GM12878 (cell line): Measurements from ENCODE around the gene PDCD6IP. TPM values are rescaled to one million over a fixed set of nuclear protein-coding genes. Genes with fewer than 3 reads are reported as not detected.
"Not testable (repeated sequence)": the region's sequence is repeated elsewhere in the genome, so short reads cannot be mapped to it uniquely, and the experiment has no call there.

Source experiments
- ATAC-seq: fragments of 200-7000 bp; cut with Tn5 transposase; 3 replicates; pipeline ENCODE4 v1.9.1; 2020; ENCODE audit warnings: mild to moderate bottlenecking, moderate library complexity
- BruUV-seq: library from RNA; stranded (reverse); fragments of 400-500 nt; replicated peaks from 2 replicates; lab custom pipeline; 2021; lab: Mats Ljungman, UMichigan
- CTCF ChIA-PET: fragments of 300-600 bp; sonication (Branson Sonifier 250); formaldehyde crosslinking; extraction: SDS; loops from one replicate; lab custom pipeline; 2021; ENCODE audit warnings: inconsistent platforms; lab: Yijun Ruan, JAX
- POLR2A ChIA-PET: fragments of 350-600 bp; formaldehyde crosslinking; extraction: SDS; loops from one replicate; lab custom pipeline; 2021; ENCODE audit warnings: inconsistent platforms; lab: Charles Lee
- RAD21 ChIA-PET: fragments of 300-600 bp; sonication (Branson Sonifier 250); formaldehyde crosslinking; loops from one replicate; lab custom pipeline; 2023; ENCODE audit warnings: antibody characterized with exemption; ENCODE audit not compliant: unreplicated experiment; lab: Charles Lee
- SMC1A ChIA-PET: fragments of 300-600 bp; sonication (Branson Sonifier 250); formaldehyde crosslinking; loops from one replicate; lab custom pipeline; 2023; ENCODE audit not compliant: unreplicated experiment, uncharacterized antibody; lab: Charles Lee
- DNase-seq: peaks from one replicate; pipeline ENCODE4 v3.0.0-alpha.2; 2011; ENCODE audit warnings: low read depth, low spot score
- FAIRE-seq: peaks from 3 replicates; lab custom pipeline; 2011; peaks lifted over from hg19 to GRCh38; lab: Jason Lieb, UNC
- H2AFZ ChIP-seq: 2 replicates; pipeline ENCODE4 v1.6.0; 2011; ENCODE audit warnings: low read depth, low read length, control low read depth; ENCODE audit not compliant: control insufficient read depth
- H3K27ac ChIP-seq: 2 replicates; pipeline ENCODE4 v1.5.1; 2011; ENCODE audit warnings: control low read depth; ENCODE audit not compliant: control insufficient read depth, insufficient read depth
- H3K27me3 ChIP-seq, 2 experiments: replicated peaks in 1 of 2; 2 replicates each; pipeline versions ENCODE4 v1.6.0 to v1.6.1; 2011; ENCODE audit warnings: low read length in 1 of 2; ENCODE audit not compliant: control insufficient read depth in 2 of 2, insufficient read depth in 2 of 2
- H3K36me3 ChIP-seq, 2 experiments: 2 replicates each; pipeline ENCODE4 v1.5.1; 2011; ENCODE audit warnings: low read length in 1 of 2; ENCODE audit not compliant: control insufficient read depth in 2 of 2, insufficient read depth in 2 of 2
- H3K4me1 ChIP-seq: 2 replicates; pipeline ENCODE4 v1.6.1; 2011; ENCODE audit warnings: mild to moderate bottlenecking, low read length, moderate library complexity, mixed read lengths; ENCODE audit not compliant: control insufficient read depth, insufficient read depth
- H3K4me2 ChIP-seq: 2 replicates; pipeline ENCODE4 v1.6.0; 2011; ENCODE audit warnings: control low read depth; ENCODE audit not compliant: control insufficient read depth, insufficient read depth
- H3K4me3 ChIP-seq: fragments of 200-600 bp; sonication (generic); 2 replicates; pipeline ENCODE4 v1.5.1; 2016
- H3K79me2 ChIP-seq: 2 replicates; pipeline ENCODE4 v1.6.0; 2011; ENCODE audit warnings: low read length; ENCODE audit not compliant: control insufficient read depth, insufficient read depth
- H3K9ac ChIP-seq: 2 replicates; pipeline ENCODE4 v1.8.0; 2011; ENCODE audit warnings: low read length, control low read depth, mixed read lengths; ENCODE audit not compliant: control insufficient read depth, insufficient read depth
- H3K9me3 ChIP-seq: replicated peaks from 3 replicates; pipeline ENCODE4 v1.5.1; 2011; ENCODE audit warnings: mild to moderate bottlenecking, low read length; ENCODE audit not compliant: control insufficient read depth, insufficient read depth
- H4K20me1 ChIP-seq: 2 replicates; pipeline ENCODE4 v1.6.0; 2011; ENCODE audit not compliant: control insufficient read depth, insufficient read depth
- PAX8 ChIP-seq: fragments of 450-650 bp; IDR thresholded peaks from 2 replicates; pipeline ENCODE4 v1.6.1; 2017; ENCODE audit warnings: mild to moderate bottlenecking, moderate library complexity
- WGBS: methylation state at CpG from one replicate; pipeline ENCODE4 v1.1.6; 2016; ENCODE audit warnings: low lambda C conversion rate; ENCODE audit not compliant: insufficient replicate concordance, insufficient coverage; ENCODE audit errors: missing lambda C conversion rate; 5-methylcytosine and 5-hydroxymethylcytosine counted together
- in situ Hi-C: fragments of 300-500 bp; cut with MboI; formaldehyde crosslinking; loops from 9 replicates; pipeline ENCODE4 v1.14.3; 2018; ENCODE audit warnings: mixed read lengths
- intact Hi-C: fragments of 100-400 bp; cut with micrococcal nuclease; formaldehyde crosslinking; loops from one replicate; pipeline ENCODE4 v1.14.2; 2022; ENCODE audit not compliant: unreplicated experiment
- polyA plus RNA-seq, 11 experiments: library from polyadenylated mRNA; depleted of rRNA in 4 of 11; unstranded in 6 of 11; stranded (reverse) in 5 of 11; fragments of >200 nt; fragmentation: Nextera tagmentation in 4 of 11; fragmentation: Illumina TruSeq in 1 of 11; extraction: Ambion mirVana in 4 of 11; extraction: Trizol in 1 of 11; gene quantifications; 1 replicate in 1 of 11; 2 replicates in 10 of 11; pipeline versions ENCODE4 v1.2.1 to v1.2.3, GENCODE V29; 2011 to 2016; ENCODE audit warnings: inconsistent platforms in 2 of 11, missing spikeins in 2 of 11, low read depth in 1 of 11
- total RNA-seq, 4 experiments: library from RNA; depleted of rRNA in 3 of 4; stranded (reverse); fragments of >200 nt in 3 of 4; fragmentation: Illumina TruSeq in 1 of 4; extraction: Trizol in 1 of 4; gene quantifications; 2 replicates each; pipeline versions ENCODE4 v1.2.1 to v1.2.3, GENCODE V29; 2013 to 2021

The PDCD6IP gene
- total and polyA plus RNA-seq, 10 of the 15 experiments (the other 5 are each of a cell fraction or from before 2014, with no cell fraction given): 16.0 to 169 (median 81.2) TPM

- ChIA-PET POLR2A (no interaction called here), SMC1A (interaction anchor here (0.8 to 2.0 kb wide), 3 partner anchors 17 to 147 kb away, joined by 3 to 5 read pairs (median 4); no protein-coding TSS in a partner anchor), CTCF (interaction anchor here (1.0 to 2.0 kb wide), 5 partner anchors 11 to 143 kb away, joined by 3 to 5 read pairs (median 3); no protein-coding TSS in a partner anchor), RAD21 (interaction anchor here (1.6 kb wide), 1 partner anchor 20 kb away, joined by 3 read pairs; no protein-coding TSS in a partner anchor)
- H3K79me2 ChIP-seq: no peaks in the 10 kb centered on the region
- H3K9me3 ChIP-seq: no peaks in the 10 kb centered on the region
- H3K4me2 ChIP-seq: no peak overlapping the region
- DNase-seq: no peak
- H3K27ac ChIP-seq: no peak overlapping the region
- no peak for FAIRE-seq
- no TSS peak for BruUV-seq
- H2AFZ ChIP-seq: no peak overlapping the region
- no peak overlapping the region for H3K4me3 ChIP-seq
- intact Hi-C loops (no loop called here), in situ Hi-C loops (loop anchor here (10.0 kb wide), 1 partner anchor 825 kb away; the partner anchor contains the start of gene CCR4)
- no peaks in the 10 kb centered on the region for H3K36me3 ChIP-seq
- WGBS: 40% methylated on average over 3 of the region's 3 CpGs
- H3K4me1 ChIP-seq: no peaks in the 10 kb centered on the region
- no peak for TF ChIP-seq PAX8
- TF ChIP-seq, all 136 proteins: peak for 0
- Histone ChIP-seq H4K20me1 (no peaks in the 10 kb centered on the region), H3K27me3 (no peaks in the 10 kb centered on the region), H3K9ac (no peak overlapping the region)
- no peak for ATAC-seq
These were observed 18.7 kb upstream of the PDCD6IP start for GRCh38 chr3:33779751-33780150.

- intact Hi-C loops, H3K4me2 ChIP-seq, DNase-seq, SMC1A ChIA-PET, H3K79me2 ChIP-seq, H3K27ac ChIP-seq, RAD21 ChIA-PET, H3K36me3 ChIP-seq, H4K20me1 ChIP-seq, H3K9me3 ChIP-seq, H3K4me1 ChIP-seq, H2AFZ ChIP-seq, H3K27me3 ChIP-seq, H3K9ac ChIP-seq, BruUV-seq, FAIRE-seq, POLR2A ChIA-PET, H3K4me3 ChIP-seq: not testable (repeated sequence)
- WGBS: 94% methylated on average over 6 of the region's 6 CpGs
- ATAC-seq: peak; percentile 60; the same call in 2 of the 3 replicates
- in situ Hi-C loops: loop anchor here (10.0 kb wide), 1 partner anchor 827 kb away; the partner anchor contains the start of gene CCR4
- CTCF ChIA-PET: interaction anchor here (0.6 to 1.9 kb wide), 3 partner anchors 10 to 650 kb away, joined by 4 to 8 read pairs (median 6); no protein-coding TSS in a partner anchor
These were observed 17.0 kb upstream of the PDCD6IP start for GRCh38 chr3:33781413-33781812.
